ENCODE data around the gene GDPGP1. TPM values are rescaled to one million over a fixed set of nuclear protein-coding genes. Genes with fewer than 3 reads are reported as not detected.
A peak's percentile ranks its signal among the peaks of the same experiment; 100 is the strongest.

Gene GDPGP1
- total and polyA plus RNA-seq, 4 donors: 2.5 to 8.6 (median 5.1) TPM

- Histone ChIP-seq H3K4me3 (ENCODE audit: low read depth in 1 of 3, low read length in 3 of 3) (no peak overlapping the region), H3K4me1 (ENCODE audit: control insufficient read depth in 4 of 4, insufficient read depth in 4 of 4, low read length in 3 of 4) (peaks cover 0 to 13% (median 8%) of the 10 kb centered on the region in 4 donors), H3K9ac (ENCODE audit: low read depth in 1 of 2, low read length in 2 of 2) (no peak overlapping the region), H3K27me3 (ENCODE audit: control insufficient read depth in 4 of 4, insufficient read depth in 4 of 4, low read length in 3 of 4) (no peaks in the 10 kb centered on the region), H3K27ac (ENCODE audit: low read depth in 1 of 2, low read length in 2 of 2) (peak overlapping the region; percentile 2 to 23), H3K9me3 (ENCODE audit: control insufficient read depth in 4 of 4, low read length in 3 of 4) (no peaks in the 10 kb centered on the region), H3K36me3 (ENCODE audit: control insufficient read depth in 4 of 4, insufficient read depth in 3 of 4, low read depth in 1 of 4, low read length in 3 of 4) (peaks cover 9 to 28% (median 22%) of the 10 kb centered on the region in 4 donors)
- WGBS: 72% methylated on average over 17 of the region's 17 CpGs
- DNase-seq (ENCODE audit: low spot score): peak; percentile 77
- TF ChIP-seq, protein P1, sequence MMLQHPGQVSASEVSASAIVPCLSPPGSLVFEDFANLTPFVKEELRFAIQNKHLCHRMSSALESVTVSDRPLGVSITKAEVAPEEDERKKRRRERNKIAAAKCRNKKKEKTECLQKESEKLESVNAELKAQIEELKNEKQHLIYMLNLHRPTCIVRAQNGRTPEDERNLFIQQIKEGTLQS (IDR thresholded peaks at IDR 0.05): no peak
- TF ChIP-seq FOXA2 (IDR thresholded peaks at IDR 0.05) (no peak), GABPA (IDR thresholded peaks at IDR 0.05 in 1 of 2, conservative IDR thresholded peaks at IDR 0.05 in 1 of 2) (no peak), NR2F2 (IDR thresholded peaks at IDR 0.05) (no peak), SP1 (IDR thresholded peaks at IDR 0.05) (no peak), FOXA1 (IDR thresholded peaks at IDR 0.05) (no peak), YY1 (IDR thresholded peaks at IDR 0.05) (no peak), RAD21 (IDR thresholded peaks at IDR 0.05) (peak; percentile 62 to 82)
- TF ChIP-seq, protein P2, sequence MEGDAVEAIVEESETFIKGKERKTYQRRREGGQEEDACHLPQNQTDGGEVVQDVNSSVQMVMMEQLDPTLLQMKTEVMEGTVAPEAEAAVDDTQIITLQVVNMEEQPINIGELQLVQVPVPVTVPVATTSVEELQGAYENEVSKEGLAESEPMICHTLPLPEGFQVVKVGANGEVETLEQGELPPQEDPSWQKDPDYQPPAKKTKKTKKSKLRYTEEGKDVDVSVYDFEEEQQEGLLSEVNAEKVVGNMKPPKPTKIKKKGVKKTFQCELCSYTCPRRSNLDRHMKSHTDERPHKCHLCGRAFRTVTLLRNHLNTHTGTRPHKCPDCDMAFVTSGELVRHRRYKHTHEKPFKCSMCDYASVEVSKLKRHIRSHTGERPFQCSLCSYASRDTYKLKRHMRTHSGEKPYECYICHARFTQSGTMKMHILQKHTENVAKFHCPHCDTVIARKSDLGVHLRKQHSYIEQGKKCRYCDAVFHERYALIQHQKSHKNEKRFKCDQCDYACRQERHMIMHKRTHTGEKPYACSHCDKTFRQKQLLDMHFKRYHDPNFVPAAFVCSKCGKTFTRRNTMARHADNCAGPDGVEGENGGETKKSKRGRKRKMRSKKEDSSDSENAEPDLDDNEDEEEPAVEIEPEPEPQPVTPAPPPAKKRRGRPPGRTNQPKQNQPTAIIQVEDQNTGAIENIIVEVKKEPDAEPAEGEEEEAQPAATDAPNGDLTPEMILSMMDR (IDR thresholded peaks at IDR 0.05; ENCODE audit: low read depth, low read length, missing input control): peak; percentile 44
These were observed 14.4 kb upstream of the GDPGP1 start for GRCh38 chr15:90219421-90220141.

GRCh38 chr15:90221246-90221900 lies 12.6 kb upstream of the GDPGP1 start:
- Histone ChIP-seq H3K4me1 (ENCODE audit: control insufficient read depth in 4 of 4, insufficient read depth in 4 of 4, low read length in 3 of 4) (peaks cover 0 to 13% (median 8%) of the 10 kb centered on the region in 4 donors), H3K4me3 (ENCODE audit: low read depth in 1 of 3, low read length in 3 of 3) (no peak overlapping the region), H3K27ac (ENCODE audit: low read depth in 1 of 2, low read length in 2 of 2) (peak overlapping the region; percentile 73 to 86), H3K27me3 (ENCODE audit: control insufficient read depth in 4 of 4, insufficient read depth in 4 of 4, low read length in 3 of 4) (no peaks in the 10 kb centered on the region), H3K9ac (ENCODE audit: low read depth in 1 of 2, low read length in 2 of 2) (no peak overlapping the region), H3K9me3 (ENCODE audit: control insufficient read depth in 4 of 4, low read length in 3 of 4) (no peaks in the 10 kb centered on the region), H3K36me3 (ENCODE audit: control insufficient read depth in 4 of 4, insufficient read depth in 3 of 4, low read depth in 1 of 4, low read length in 3 of 4) (peaks cover 18 to 45% (median 35%) of the 10 kb centered on the region in 4 donors)
- peak; percentile 80 for DNase-seq (ENCODE audit: low spot score)
- TF ChIP-seq TAF1 (conservative IDR thresholded peaks at IDR 0.05) (no peak), EGR1 (IDR thresholded peaks at IDR 0.05; ENCODE audit: low read depth in 2 of 2) (no peak), YY1 (IDR thresholded peaks at IDR 0.05) (no peak), FOXA2 (IDR thresholded peaks at IDR 0.05) (no peak), RAD21 (IDR thresholded peaks at IDR 0.05) (peak; percentile 93 to 97), RXRA (IDR thresholded peaks at IDR 0.05) (peak; percentile 52 to 60), JUND (IDR thresholded peaks at IDR 0.05) (no peak), GABPA (IDR thresholded peaks at IDR 0.05 in 1 of 2, conservative IDR thresholded peaks at IDR 0.05 in 1 of 2) (no peak), HNF4A (conservative IDR thresholded peaks at IDR 0.05) (peak; percentile 9 to 18), REST (IDR thresholded peaks at IDR 0.05) (no peak), MAX (IDR thresholded peaks at IDR 0.05) (no peak), NR2F2 (IDR thresholded peaks at IDR 0.05) (peak; percentile 29), HNF4G (IDR thresholded peaks at IDR 0.05) (no peak), FOXA1 (IDR thresholded peaks at IDR 0.05) (no peak), SP1 (IDR thresholded peaks at IDR 0.05) (no peak)
- TF ChIP-seq, protein P1 (IDR thresholded peaks at IDR 0.05): no peak
- TF ChIP-seq, protein P2 (IDR thresholded peaks at IDR 0.05; ENCODE audit: low read depth, low read length, missing input control): peak; percentile 84
- TF ChIP-seq, protein P3, sequence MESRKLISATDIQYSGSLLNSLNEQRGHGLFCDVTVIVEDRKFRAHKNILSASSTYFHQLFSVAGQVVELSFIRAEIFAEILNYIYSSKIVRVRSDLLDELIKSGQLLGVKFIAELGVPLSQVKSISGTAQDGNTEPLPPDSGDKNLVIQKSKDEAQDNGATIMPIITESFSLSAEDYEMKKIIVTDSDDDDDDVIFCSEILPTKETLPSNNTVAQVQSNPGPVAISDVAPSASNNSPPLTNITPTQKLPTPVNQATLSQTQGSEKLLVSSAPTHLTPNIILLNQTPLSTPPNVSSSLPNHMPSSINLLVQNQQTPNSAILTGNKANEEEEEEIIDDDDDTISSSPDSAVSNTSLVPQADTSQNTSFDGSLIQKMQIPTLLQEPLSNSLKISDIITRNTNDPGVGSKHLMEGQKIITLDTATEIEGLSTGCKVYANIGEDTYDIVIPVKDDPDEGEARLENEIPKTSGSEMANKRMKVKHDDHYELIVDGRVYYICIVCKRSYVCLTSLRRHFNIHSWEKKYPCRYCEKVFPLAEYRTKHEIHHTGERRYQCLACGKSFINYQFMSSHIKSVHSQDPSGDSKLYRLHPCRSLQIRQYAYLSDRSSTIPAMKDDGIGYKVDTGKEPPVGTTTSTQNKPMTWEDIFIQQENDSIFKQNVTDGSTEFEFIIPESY (IDR thresholded peaks at IDR 0.05): no peak
- 42% methylated on average over 14 of the region's 14 CpGs for WGBS
